ENCODE results near the gene PTPRH. TPM values are rescaled to one million over a fixed set of nuclear protein-coding genes. Genes with fewer than 3 reads are reported as not detected.
A peak's percentile ranks its signal among the peaks of the same experiment; 100 is the strongest.
"Not testable (repeated sequence)": the region's sequence is repeated elsewhere in the genome, so short reads cannot be mapped to it uniquely, and the experiment has no call there.

PTPRH gene
- total and polyA plus RNA-seq, 8 donors: 5.1 to 15.3 (median 8.1) TPM

- no peak for FAIRE-seq
- 2 to 3% methylated on average over 31 to 37 of the region's 37 CpGs for WGBS, 2 donors
Observed at GRCh38 chr19:55173714-55174409, 35.4 kb downstream of the PTPRH start.

GRCh38 chr19:55173186-55173713 is 36.1 kb downstream of the PTPRH start:
- ATAC-seq (peak in 2 of 4 donors; percentile 37 to 51), FAIRE-seq (no peak), DNase-seq (no peak)
- H3K36me3 ChIP-seq: no peaks in the 10 kb centered on the region
- TF ChIP-seq CTCF (IDR thresholded peaks at IDR 0.05): no peak
- peak overlapping the region in 3 of 4 donors; percentile 3 to 39 (median 20) for H3K4me3 ChIP-seq
- intact Hi-C loops (cut with DNase I): no loop called here
- H3K27ac ChIP-seq: no peak overlapping the region
- WGBS, 2 donors: 3 to 5% methylated on average over 17 to 32 of the region's 32 CpGs
- peaks cover 0 to 39% (median 7%) of the 10 kb centered on the region in 4 donors for H3K27me3 ChIP-seq
- no peaks in the 10 kb centered on the region for H3K4me1 ChIP-seq
- no peaks in the 10 kb centered on the region for H3K9me3 ChIP-seq

More at GRCh38 chr19:55173714-55174409, 35.4 kb downstream of the PTPRH start:
- H3K27me3 ChIP-seq: peaks cover 0 to 42% (median 7%) of the 10 kb centered on the region in 4 donors
- no peaks in the 10 kb centered on the region for H3K9me3 ChIP-seq
- H3K4me3 ChIP-seq: peak overlapping the region in 3 of 4 donors; percentile 3 to 39 (median 20)
- no peaks in the 10 kb centered on the region for H3K4me1 ChIP-seq
- peak in 3 of 4 donors; percentile 42 to 76 (median 54) for ATAC-seq
- TF ChIP-seq CTCF (IDR thresholded peaks at IDR 0.05): no peak
- peak in 3 of 6 donors; percentile 38 to 78 (median 67) for DNase-seq
- intact Hi-C loops (cut with DNase I): no loop called here
- H3K27ac ChIP-seq: no peak overlapping the region
- no peaks in the 10 kb centered on the region for H3K36me3 ChIP-seq

GRCh38 chr19:55172741-55173140 is 36.6 kb downstream of the PTPRH start:
- 11 to 13% methylated on average over 12 of the region's 12 CpGs for WGBS, 2 donors
- H3K9me3 ChIP-seq: no peaks in the 10 kb centered on the region
- TF ChIP-seq CTCF (IDR thresholded peaks at IDR 0.05): no peak
- peaks cover 0 to 35% (median 7%) of the 10 kb centered on the region in 4 donors for H3K27me3 ChIP-seq
- ATAC-seq (no peak), DNase-seq (no peak), FAIRE-seq (no peak)
- H3K4me1 ChIP-seq: no peaks in the 10 kb centered on the region
- H3K36me3 ChIP-seq: no peaks in the 10 kb centered on the region
- no peak overlapping the region for H3K27ac ChIP-seq
- intact Hi-C loops (cut with DNase I): no loop called here
- H3K4me3 ChIP-seq: no peak overlapping the region

- H3K4me3 ChIP-seq; intact Hi-C loops (cut with DNase I); H3K4me1 ChIP-seq; DNase-seq; H3K9me3 ChIP-seq; H3K36me3 ChIP-seq; ATAC-seq; H3K27ac ChIP-seq; FAIRE-seq: not testable (repeated sequence)
- H3K27me3 ChIP-seq: peaks cover 0 to 31% (median 7%) of the 10 kb centered on the region in 4 donors
- 46 to 50% methylated on average over 9 of the region's 9 CpGs for WGBS, 2 donors
Observed at GRCh38 chr19:55172318-55172717, 37.0 kb downstream of the PTPRH start.

- Histone ChIP-seq H3K9me3 (no peaks in the 10 kb centered on the region), H3K27ac (no peak overlapping the region), H3K4me1 (peaks cover 0 to 2% (median 0%) of the 10 kb centered on the region in 3 donors), H3K27me3 (peaks cover 0 to 26% (median 7%) of the 10 kb centered on the region in 4 donors), H3K4me3 (no peak overlapping the region), H3K36me3 (no peaks in the 10 kb centered on the region)
- intact Hi-C loops (cut with DNase I): no loop called here
- TF ChIP-seq CTCF (IDR thresholded peaks at IDR 0.05): no peak
- ATAC-seq (no peak), FAIRE-seq (no peak), DNase-seq (no peak)
- 66 to 76% methylated on average over 5 of the region's 5 CpGs for WGBS, 2 donors
Observed at GRCh38 chr19:55171440-55171839, 37.9 kb downstream of the PTPRH start.

Measured in pancreas (tissue), 10 donors.